Measurements from ENCODE around the gene CD44. TPM values are rescaled to one million over a fixed set of nuclear protein-coding genes. Genes with fewer than 3 reads are reported as not detected.

The CD44 gene
- polyA plus RNA-seq, 1 of the 3 experiments (the other 2 are of a cell fraction): 457 TPM

- no peak overlapping the region for H3K4me3 ChIP-seq (ENCODE audit: low read depth in 2 of 2, low read length in 1 of 2)
- peaks cover 0 to 51% of the 10 kb centered on the region in 2 experiments for H3K36me3 ChIP-seq (replicated peaks in 1 of 2; ENCODE audit: control insufficient read depth in 1 of 2, insufficient read depth in 2 of 2, low read length in 1 of 2)
- peaks cover 100% of the 10 kb centered on the region for H3K79me2 ChIP-seq (ENCODE audit: insufficient read depth)
- peaks cover 15 to 46% of the 10 kb centered on the region in 2 experiments for H3K4me1 ChIP-seq (ENCODE audit: control insufficient read depth in 1 of 2, insufficient read depth in 2 of 2, low read depth in 1 of 2, low read length in 1 of 2)
- H3K27ac ChIP-seq (ENCODE audit: low read depth in 2 of 2, low read length in 1 of 2): no peak overlapping the region
- TF ChIP-seq, protein P1, sequence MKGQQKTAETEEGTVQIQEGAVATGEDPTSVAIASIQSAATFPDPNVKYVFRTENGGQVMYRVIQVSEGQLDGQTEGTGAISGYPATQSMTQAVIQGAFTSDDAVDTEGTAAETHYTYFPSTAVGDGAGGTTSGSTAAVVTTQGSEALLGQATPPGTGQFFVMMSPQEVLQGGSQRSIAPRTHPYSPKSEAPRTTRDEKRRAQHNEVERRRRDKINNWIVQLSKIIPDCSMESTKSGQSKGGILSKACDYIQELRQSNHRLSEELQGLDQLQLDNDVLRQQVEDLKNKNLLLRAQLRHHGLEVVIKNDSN (IDR thresholded peaks at IDR 0.05; ENCODE audit: borderline replicate concordance, low read depth): peak; percentile 75; the same call in 1 of the 2 replicates
- TF ChIP-seq EP300 (IDR thresholded peaks at IDR 0.05; ENCODE audit: borderline replicate concordance in 1 of 2, low read depth in 1 of 2, low read length in 1 of 2): no peak
- POLR2A ChIA-PET: no interaction called here
- no peaks in the 10 kb centered on the region for H3K9me3 ChIP-seq
- H2AFZ ChIP-seq (ENCODE audit: low read depth): no peak overlapping the region
- CTCF ChIA-PET: interaction anchor here (1.1 kb wide), 1 partner anchor 8 kb away, joined by 3 read pairs; no protein-coding TSS in a partner anchor
- WGBS (ENCODE audit: low lambda C conversion rate): 100% methylated on average over 1 of the region's 1 CpG
- no peak for DNase-seq
- peaks cover 32% of the 10 kb centered on the region for H3F3A ChIP-seq (replicated peaks; ENCODE audit: insufficient read depth)
- H3K27me3 ChIP-seq (ENCODE audit: insufficient read depth): no peaks in the 10 kb centered on the region
- peak overlapping the region; percentile 18; the same call in 1 of the 2 replicates for H3K4me2 ChIP-seq
- H3K9me2 ChIP-seq: no peaks in the 10 kb centered on the region
- H4K20me1 ChIP-seq (ENCODE audit: insufficient read depth): peaks cover 92% of the 10 kb centered on the region
- H3K9ac ChIP-seq: no peak overlapping the region
These were observed 16.0 kb downstream of the CD44 start for GRCh38 chr11:35154952-35155351.

- Histone ChIP-seq H4K20me1 (ENCODE audit: insufficient read depth) (peaks cover 89% of the 10 kb centered on the region), H3K4me3 (ENCODE audit: low read depth in 2 of 2, low read length in 1 of 2) (no peak overlapping the region), H3K36me3 (replicated peaks in 1 of 2; ENCODE audit: control insufficient read depth in 1 of 2, insufficient read depth in 2 of 2, low read length in 1 of 2) (peaks cover 0 to 46% of the 10 kb centered on the region in 2 experiments), H3K4me1 (ENCODE audit: control insufficient read depth in 1 of 2, insufficient read depth in 2 of 2, low read depth in 1 of 2, low read length in 1 of 2) (peaks cover 18 to 40% of the 10 kb centered on the region in 2 experiments), H3K27ac (ENCODE audit: low read depth in 2 of 2, low read length in 1 of 2) (no peak overlapping the region), H3K9me3 (no peaks in the 10 kb centered on the region), H2AFZ (ENCODE audit: low read depth) (no peak overlapping the region), H3F3A (replicated peaks; ENCODE audit: insufficient read depth) (peaks cover 26% of the 10 kb centered on the region), H3K4me2 (no peak overlapping the region), H3K9ac (no peak overlapping the region), H3K79me2 (ENCODE audit: insufficient read depth) (peaks cover 100% of the 10 kb centered on the region), H3K9me2 (no peaks in the 10 kb centered on the region), H3K27me3 (ENCODE audit: insufficient read depth) (no peaks in the 10 kb centered on the region)
- ChIA-PET CTCF (interaction anchor here (1.1 to 1.2 kb wide), 2 partner anchors 8 to 18 kb away, joined by 3 read pairs; no protein-coding TSS in a partner anchor), POLR2A (no interaction called here)
- 93% methylated on average over 5 of the region's 5 CpGs for WGBS (ENCODE audit: low lambda C conversion rate)
- DNase-seq: no peak
- TF ChIP-seq FOSL2 (IDR thresholded peaks at IDR 0.05; ENCODE audit: borderline replicate concordance, low read depth): no peak
- no peak for TF ChIP-seq RCOR1 (IDR thresholded peaks at IDR 0.05; ENCODE audit: low read length)
- no peak for TF ChIP-seq MAX (IDR thresholded peaks at IDR 0.05; ENCODE audit: low read depth)
- TF ChIP-seq NFIC (IDR thresholded peaks at IDR 0.05; ENCODE audit: borderline replicate concordance): no peak
- TF ChIP-seq EZH2phosphoT487 (IDR thresholded peaks at IDR 0.05; ENCODE audit: borderline replicate concordance, low read depth): no peak
- TF ChIP-seq FOXM1 (IDR thresholded peaks at IDR 0.05; ENCODE audit: low read depth): no peak
- TF ChIP-seq SIN3A (IDR thresholded peaks at IDR 0.05; ENCODE audit: borderline replicate concordance, low read depth, low read length): no peak
- no peak for TF ChIP-seq CTCF (IDR thresholded peaks at IDR 0.05)
- no peak for TF ChIP-seq POLR2AphosphoS5 (IDR thresholded peaks at IDR 0.05; ENCODE audit: low read depth, low read length)
- no peak for TF ChIP-seq EP300 (IDR thresholded peaks at IDR 0.05; ENCODE audit: borderline replicate concordance in 1 of 2, low read depth in 1 of 2, low read length in 1 of 2)
- TF ChIP-seq IRF3 (IDR thresholded peaks at IDR 0.05; ENCODE audit: low read depth, low read length): no peak
- no peak for TF ChIP-seq JUND (IDR thresholded peaks at IDR 0.05)
- no peak for TF ChIP-seq YY1 (IDR thresholded peaks at IDR 0.05; ENCODE audit: low read depth)
These were observed 16.7 kb downstream of the CD44 start for GRCh38 chr11:35155677-35156076.
